Measurements from ENCODE around the gene PTP4A2.

Gene PTP4A2

GRCh38 chr1:31938184-31938975 lies at the start of gene PTP4A2:
TSS of gene PTP4A2 (minus strand) at chr1:31938368. CDS start at chr1:31919065, 19,303 bp downstream.
- DNase-seq (ENCODE audit: low spot score): peak; percentile 94

- no peak for DNase-seq (ENCODE audit: low spot score)
Observed at GRCh38 chr1:31987135-31987619, 49.0 kb upstream of the PTP4A2 start.

- no peak for DNase-seq (ENCODE audit: low spot score)
Observed at GRCh38 chr1:31985430-31985829, 47.3 kb upstream of the PTP4A2 start.

GRCh38 chr1:31984419-31985347 lies 46.5 kb upstream of the PTP4A2 start:
- no peak for DNase-seq (ENCODE audit: low spot score)

- DNase-seq (ENCODE audit: low spot score): no peak
Observed at GRCh38 chr1:31981972-31982371, 43.8 kb upstream of the PTP4A2 start.

GRCh38 chr1:31981456-31981839 lies 43.3 kb upstream of the PTP4A2 start:
- no peak for DNase-seq (ENCODE audit: low spot score)

- no peak for DNase-seq (ENCODE audit: low spot score)
Observed at GRCh38 chr1:31980835-31981455, 42.8 kb upstream of the PTP4A2 start.

- no peak for DNase-seq (ENCODE audit: low spot score)
Observed at GRCh38 chr1:31978843-31979400, 40.8 kb upstream of the PTP4A2 start.

GRCh38 chr1:31977385-31978131 lies 39.4 kb upstream of the PTP4A2 start:
- no peak for DNase-seq (ENCODE audit: low spot score)

- no peak for DNase-seq (ENCODE audit: low spot score)
Observed at GRCh38 chr1:31976401-31976800, 38.2 kb upstream of the PTP4A2 start.

GRCh38 chr1:31970873-31971272 lies 32.7 kb upstream of the PTP4A2 start:
- DNase-seq (ENCODE audit: low spot score): no peak

- DNase-seq (ENCODE audit: low spot score): no peak
Observed at GRCh38 chr1:31961536-31961935, 23.4 kb upstream of the PTP4A2 start.

GRCh38 chr1:31959521-31960340 lies 21.6 kb upstream of the PTP4A2 start:
- DNase-seq (ENCODE audit: low spot score): no peak

- DNase-seq (ENCODE audit: low spot score): no peak
Observed at GRCh38 chr1:31957701-31958674, 19.8 kb upstream of the PTP4A2 start.

- DNase-seq (ENCODE audit: low spot score): peak; percentile 69
Observed at GRCh38 chr1:31955917-31956736, 18.0 kb upstream of the PTP4A2 start.

- DNase-seq (ENCODE audit: low spot score): peak; percentile 78
Observed at GRCh38 chr1:31954607-31955283, 16.6 kb upstream of the PTP4A2 start.

- DNase-seq (ENCODE audit: low spot score): no peak
Observed at GRCh38 chr1:31952825-31953220, 14.7 kb upstream of the PTP4A2 start.

- no peak for DNase-seq (ENCODE audit: low spot score)
Observed at GRCh38 chr1:31951276-31951675, 13.1 kb upstream of the PTP4A2 start.
